ENCODE data around the gene IL1RAPL2.

DNA sequence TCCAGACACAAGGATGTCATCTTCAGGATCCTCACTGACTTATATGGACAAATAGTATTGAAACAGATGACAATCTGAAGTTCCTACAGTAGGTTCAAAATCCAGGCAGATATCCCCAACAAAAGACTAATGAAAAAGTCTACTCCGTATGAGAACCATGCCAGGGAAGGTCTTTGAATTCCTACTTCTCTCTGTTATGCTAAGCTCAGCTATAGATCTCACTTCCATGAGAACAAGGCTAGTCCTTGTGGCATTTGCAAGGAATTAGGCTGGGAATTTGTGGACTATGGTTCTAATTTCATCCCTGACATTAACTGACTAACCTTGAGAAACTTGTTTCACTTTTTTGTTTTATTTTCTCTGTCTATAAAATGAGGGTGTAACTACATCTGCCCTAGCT, 229.8 kb downstream of the IL1RAPL2 start:
- TF ChIP-seq, protein P1, sequence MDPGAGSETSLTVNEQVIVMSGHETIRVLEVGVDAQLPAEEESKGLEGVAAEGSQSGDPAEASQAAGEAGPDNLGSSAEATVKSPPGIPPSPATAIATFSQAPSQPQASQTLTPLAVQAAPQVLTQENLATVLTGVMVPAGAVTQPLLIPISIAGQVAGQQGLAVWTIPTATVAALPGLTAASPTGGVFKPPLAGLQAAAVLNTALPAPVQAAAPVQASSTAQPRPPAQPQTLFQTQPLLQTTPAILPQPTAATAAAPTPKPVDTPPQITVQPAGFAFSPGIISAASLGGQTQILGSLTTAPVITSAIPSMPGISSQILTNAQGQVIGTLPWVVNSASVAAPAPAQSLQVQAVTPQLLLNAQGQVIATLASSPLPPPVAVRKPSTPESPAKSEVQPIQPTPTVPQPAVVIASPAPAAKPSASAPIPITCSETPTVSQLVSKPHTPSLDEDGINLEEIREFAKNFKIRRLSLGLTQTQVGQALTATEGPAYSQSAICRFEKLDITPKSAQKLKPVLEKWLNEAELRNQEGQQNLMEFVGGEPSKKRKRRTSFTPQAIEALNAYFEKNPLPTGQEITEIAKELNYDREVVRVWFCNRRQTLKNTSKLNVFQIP (CRISPR knock-in tag; IDR thresholded peaks at IDR 0.05; ENCODE audit: borderline replicate concordance, low read depth): no peak
- TF ChIP-seq, protein P2, sequence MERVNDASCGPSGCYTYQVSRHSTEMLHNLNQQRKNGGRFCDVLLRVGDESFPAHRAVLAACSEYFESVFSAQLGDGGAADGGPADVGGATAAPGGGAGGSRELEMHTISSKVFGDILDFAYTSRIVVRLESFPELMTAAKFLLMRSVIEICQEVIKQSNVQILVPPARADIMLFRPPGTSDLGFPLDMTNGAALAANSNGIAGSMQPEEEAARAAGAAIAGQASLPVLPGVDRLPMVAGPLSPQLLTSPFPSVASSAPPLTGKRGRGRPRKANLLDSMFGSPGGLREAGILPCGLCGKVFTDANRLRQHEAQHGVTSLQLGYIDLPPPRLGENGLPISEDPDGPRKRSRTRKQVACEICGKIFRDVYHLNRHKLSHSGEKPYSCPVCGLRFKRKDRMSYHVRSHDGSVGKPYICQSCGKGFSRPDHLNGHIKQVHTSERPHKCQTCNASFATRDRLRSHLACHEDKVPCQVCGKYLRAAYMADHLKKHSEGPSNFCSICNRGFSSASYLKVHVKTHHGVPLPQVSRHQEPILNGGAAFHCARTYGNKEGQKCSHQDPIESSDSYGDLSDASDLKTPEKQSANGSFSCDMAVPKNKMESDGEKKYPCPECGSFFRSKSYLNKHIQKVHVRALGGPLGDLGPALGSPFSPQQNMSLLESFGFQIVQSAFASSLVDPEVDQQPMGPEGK (CRISPR knock-in tag; IDR thresholded peaks at IDR 0.05; ENCODE audit: borderline replicate concordance): no peak
- TF ChIP-seq TOX (CRISPR knock-in tag; IDR thresholded peaks at IDR 0.05; ENCODE audit: borderline replicate concordance): no peak
- TF ChIP-seq, protein P3, sequence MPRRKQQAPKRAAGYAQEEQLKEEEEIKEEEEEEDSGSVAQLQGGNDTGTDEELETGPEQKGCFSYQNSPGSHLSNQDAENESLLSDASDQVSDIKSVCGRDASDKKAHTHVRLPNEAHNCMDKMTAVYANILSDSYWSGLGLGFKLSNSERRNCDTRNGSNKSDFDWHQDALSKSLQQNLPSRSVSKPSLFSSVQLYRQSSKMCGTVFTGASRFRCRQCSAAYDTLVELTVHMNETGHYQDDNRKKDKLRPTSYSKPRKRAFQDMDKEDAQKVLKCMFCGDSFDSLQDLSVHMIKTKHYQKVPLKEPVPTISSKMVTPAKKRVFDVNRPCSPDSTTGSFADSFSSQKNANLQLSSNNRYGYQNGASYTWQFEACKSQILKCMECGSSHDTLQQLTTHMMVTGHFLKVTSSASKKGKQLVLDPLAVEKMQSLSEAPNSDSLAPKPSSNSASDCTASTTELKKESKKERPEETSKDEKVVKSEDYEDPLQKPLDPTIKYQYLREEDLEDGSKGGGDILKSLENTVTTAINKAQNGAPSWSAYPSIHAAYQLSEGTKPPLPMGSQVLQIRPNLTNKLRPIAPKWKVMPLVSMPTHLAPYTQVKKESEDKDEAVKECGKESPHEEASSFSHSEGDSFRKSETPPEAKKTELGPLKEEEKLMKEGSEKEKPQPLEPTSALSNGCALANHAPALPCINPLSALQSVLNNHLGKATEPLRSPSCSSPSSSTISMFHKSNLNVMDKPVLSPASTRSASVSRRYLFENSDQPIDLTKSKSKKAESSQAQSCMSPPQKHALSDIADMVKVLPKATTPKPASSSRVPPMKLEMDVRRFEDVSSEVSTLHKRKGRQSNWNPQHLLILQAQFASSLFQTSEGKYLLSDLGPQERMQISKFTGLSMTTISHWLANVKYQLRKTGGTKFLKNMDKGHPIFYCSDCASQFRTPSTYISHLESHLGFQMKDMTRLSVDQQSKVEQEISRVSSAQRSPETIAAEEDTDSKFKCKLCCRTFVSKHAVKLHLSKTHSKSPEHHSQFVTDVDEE (CRISPR knock-in tag; IDR thresholded peaks at IDR 0.05): no peak
- no peak for TF ChIP-seq BACH2 (CRISPR knock-in tag; IDR thresholded peaks at IDR 0.05; ENCODE audit: borderline replicate concordance)
- TF ChIP-seq ZNF565 (CRISPR knock-in tag; conservative IDR thresholded peaks at IDR 0.05; ENCODE audit: low read depth): no peak
- TF ChIP-seq ZNF70 (CRISPR knock-in tag; IDR thresholded peaks at IDR 0.05): no peak
- TF ChIP-seq ZNF8 (CRISPR knock-in tag; IDR thresholded peaks at IDR 0.05): no peak
